Lower lobe of right lung (tissue), 2 donors: ENCODE data around the gene SLC66A2. TPM values are rescaled to one million over a fixed set of nuclear protein-coding genes. Genes with fewer than 3 reads are reported as not detected.

ENCODE experiments used
- ATAC-seq, 2 donors: fragments of 200-7000 bp; cut with Tn5 transposase; one replicate each; pipeline ENCODE4 v1.9.1; 2020 to 2022; ENCODE audit warnings: mild to moderate bottlenecking in 2 of 2, moderate library complexity in 2 of 2
- DNase-seq: peaks from one replicate; pipeline ENCODE4 v3.0.0-alpha.2; 2020
- H3K27ac ChIP-seq: fragments of 200-600 bp; one replicate; pipeline ENCODE4 v1.8.0; 2022
- H3K27me3 ChIP-seq: fragments of 200-600 bp; one replicate; pipeline ENCODE4 v1.8.0; 2022; ENCODE audit warnings: low read depth
- H3K36me3 ChIP-seq: fragments of 200-600 bp; one replicate; pipeline ENCODE4 v1.8.0; 2022; ENCODE audit warnings: mild to moderate bottlenecking
- H3K4me1 ChIP-seq: fragments of 200-600 bp; one replicate; pipeline ENCODE4 v1.8.0; 2022
- H3K4me3 ChIP-seq: fragments of 200-600 bp; one replicate; pipeline ENCODE4 v1.8.0; 2022; ENCODE audit warnings: mild to moderate bottlenecking
- H3K9me3 ChIP-seq: fragments of 200-600 bp; one replicate; pipeline ENCODE4 v1.8.0; 2022
- intact Hi-C: fragments of 100-400 bp; cut with DNase I; formaldehyde crosslinking; loops from one replicate; pipeline ENCODE4 v1.11.0; 2022
- total RNA-seq: library from RNA; stranded (reverse); fragmentation: NEBNext Ultra II Directional; extraction: Animal tissue kit (Norgen Biotek cat#: 25700); gene quantifications from one replicate; pipeline ENCODE4 v1.2.1, GENCODE V29; 2021
- TF ChIP-seq, protein P1 (sequence below): fragments of 200-600 bp; IDR thresholded peaks from one replicate; pipeline ENCODE4 v1.8.0; 2022; ENCODE audit warnings: antibody characterized with exemption, mild to moderate bottlenecking
- donor health status: DM: no; HTN: yes; CAD: no; lungs with severe emphysema.

Gene SLC66A2
- total RNA-seq, 1 donor from 2014 or later = 54.2 TPM

DNA sequence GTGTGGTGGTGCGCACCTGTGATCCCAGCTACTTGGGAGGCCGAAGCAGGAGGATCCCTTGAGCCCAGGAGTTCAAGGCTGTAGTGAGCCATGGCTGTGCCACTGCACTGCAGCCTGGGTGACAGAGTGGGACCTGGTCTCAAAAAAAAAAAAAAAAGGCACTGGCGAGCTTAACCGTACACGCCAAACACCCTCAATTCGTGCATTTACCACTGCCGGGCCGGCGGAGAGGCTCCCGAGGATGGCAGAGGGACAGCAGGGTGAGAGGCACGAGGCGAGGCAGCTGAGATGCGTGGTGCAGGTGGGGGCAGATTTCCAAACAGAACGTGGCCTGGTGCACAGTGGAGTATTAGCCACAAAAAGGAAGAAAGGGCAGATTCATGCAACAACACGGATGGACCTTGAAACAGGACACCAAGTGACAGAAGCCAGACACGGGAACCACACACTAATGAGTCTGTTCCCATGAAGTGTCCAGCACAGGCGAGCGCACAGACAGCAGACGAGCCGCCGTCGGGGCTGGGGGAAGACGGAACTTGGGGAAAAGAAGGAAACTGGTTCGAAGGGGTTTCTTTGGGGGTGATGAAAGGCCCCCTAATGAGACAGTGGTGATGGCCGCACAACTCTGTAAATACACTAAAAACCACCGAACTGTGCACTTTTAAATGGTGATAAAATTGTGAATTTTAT is 27.4 kb downstream of the SLC66A2 start:
- H3K27ac ChIP-seq = no peak overlapping the region
- intact Hi-C loops = no loop called here
- peak; percentile 24 for DNase-seq
- ATAC-seq = no peak
- H3K36me3 ChIP-seq = peaks cover 32% of the 10 kb centered on the region
- H3K27me3 ChIP-seq = no peaks in the 10 kb centered on the region
- peaks cover 8% of the 10 kb centered on the region for H3K4me1 ChIP-seq
- TF ChIP-seq, protein P1, sequence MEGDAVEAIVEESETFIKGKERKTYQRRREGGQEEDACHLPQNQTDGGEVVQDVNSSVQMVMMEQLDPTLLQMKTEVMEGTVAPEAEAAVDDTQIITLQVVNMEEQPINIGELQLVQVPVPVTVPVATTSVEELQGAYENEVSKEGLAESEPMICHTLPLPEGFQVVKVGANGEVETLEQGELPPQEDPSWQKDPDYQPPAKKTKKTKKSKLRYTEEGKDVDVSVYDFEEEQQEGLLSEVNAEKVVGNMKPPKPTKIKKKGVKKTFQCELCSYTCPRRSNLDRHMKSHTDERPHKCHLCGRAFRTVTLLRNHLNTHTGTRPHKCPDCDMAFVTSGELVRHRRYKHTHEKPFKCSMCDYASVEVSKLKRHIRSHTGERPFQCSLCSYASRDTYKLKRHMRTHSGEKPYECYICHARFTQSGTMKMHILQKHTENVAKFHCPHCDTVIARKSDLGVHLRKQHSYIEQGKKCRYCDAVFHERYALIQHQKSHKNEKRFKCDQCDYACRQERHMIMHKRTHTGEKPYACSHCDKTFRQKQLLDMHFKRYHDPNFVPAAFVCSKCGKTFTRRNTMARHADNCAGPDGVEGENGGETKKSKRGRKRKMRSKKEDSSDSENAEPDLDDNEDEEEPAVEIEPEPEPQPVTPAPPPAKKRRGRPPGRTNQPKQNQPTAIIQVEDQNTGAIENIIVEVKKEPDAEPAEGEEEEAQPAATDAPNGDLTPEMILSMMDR = no peak
- H3K4me3 ChIP-seq = no peak overlapping the region
- peaks cover 2% of the 10 kb centered on the region for H3K9me3 ChIP-seq

DNA sequence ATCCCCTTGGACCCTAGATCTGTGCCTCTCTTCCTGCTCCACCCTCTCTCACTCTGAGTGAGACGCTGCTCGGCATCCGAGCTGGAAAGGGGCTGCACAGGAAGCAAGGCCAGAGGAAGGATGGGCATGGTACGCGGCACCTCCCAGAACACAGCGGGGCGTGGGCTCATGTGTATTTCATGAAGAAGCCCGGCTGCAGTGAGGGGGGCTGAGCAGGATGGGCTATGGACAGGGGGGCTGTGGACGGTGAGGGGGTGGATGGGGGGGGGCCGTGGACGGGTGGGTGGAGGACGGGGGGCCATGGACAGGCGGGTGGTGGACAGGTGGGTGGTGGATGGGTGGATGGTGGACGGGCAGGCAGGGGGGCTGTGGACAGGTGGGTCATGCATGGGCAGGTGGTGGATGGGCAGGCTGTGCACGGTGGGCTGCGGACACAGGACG is 28.5 kb downstream of the SLC66A2 start:
- ATAC-seq = no peak
- Histone ChIP-seq H3K27ac (no peak overlapping the region), H3K9me3 (no peaks in the 10 kb centered on the region), H3K36me3 (peaks cover 33% of the 10 kb centered on the region), H3K4me3 (no peak overlapping the region), H3K4me1 (peaks cover 8% of the 10 kb centered on the region), H3K27me3 (no peaks in the 10 kb centered on the region)
- peak; percentile 37 for DNase-seq
- intact Hi-C loops = no loop called here
- TF ChIP-seq, protein P1 = no peak

DNA sequence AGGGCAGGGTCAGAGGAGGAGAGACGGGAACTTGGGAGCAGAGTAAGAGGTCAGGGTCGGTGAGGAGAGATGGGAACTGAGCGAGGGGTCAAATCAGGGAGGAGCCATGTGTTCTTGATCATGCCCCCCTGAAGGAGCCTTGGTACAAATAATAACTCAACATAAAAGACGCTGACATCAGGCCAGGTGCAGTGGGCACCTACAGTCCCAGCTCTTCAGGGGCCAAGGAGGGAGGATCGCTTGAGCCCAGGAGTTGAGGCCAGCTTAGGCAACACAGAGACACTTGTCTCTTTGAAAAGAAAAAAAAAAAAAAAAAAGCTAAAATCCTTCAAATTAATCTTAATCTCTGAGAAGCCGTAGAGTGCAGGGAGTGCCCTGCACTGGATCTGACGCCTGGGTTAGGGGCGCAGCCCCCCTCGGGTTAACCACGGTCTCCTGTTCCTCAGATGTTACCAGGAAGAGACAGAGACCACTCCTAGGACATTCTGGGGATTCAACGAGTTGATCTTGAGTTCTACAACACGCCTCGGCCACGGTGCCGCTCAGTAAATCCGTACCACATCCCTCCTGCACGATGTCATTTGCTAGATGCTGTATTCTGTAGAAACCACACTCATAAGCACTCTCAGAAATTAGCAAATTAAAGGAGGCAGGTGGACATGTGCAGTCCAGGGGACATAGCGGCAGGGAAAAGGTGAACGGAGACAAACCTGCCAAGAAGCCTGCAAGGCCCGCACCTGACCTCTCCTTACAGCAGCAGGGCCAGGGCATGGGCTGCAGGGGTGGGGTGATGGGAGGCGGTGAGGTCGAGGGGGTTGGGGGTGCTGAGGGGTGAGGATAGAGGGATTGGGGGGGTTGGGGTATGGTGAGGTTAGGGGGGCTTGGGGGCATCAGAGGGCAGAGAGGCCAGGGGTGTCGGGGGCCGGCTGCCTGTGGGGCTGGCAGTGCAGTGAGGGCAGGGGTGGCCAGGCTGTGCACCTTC is 29.2 kb downstream of the SLC66A2 start:
- TF ChIP-seq, protein P1 = no peak
- H3K27me3 ChIP-seq = no peaks in the 10 kb centered on the region
- no peaks in the 10 kb centered on the region for H3K9me3 ChIP-seq
- no peak overlapping the region for H3K4me3 ChIP-seq
- H3K27ac ChIP-seq = no peak overlapping the region
- DNase-seq = peak; percentile 18
- ATAC-seq = no peak
- H3K36me3 ChIP-seq = peaks cover 32% of the 10 kb centered on the region
- intact Hi-C loops = no loop called here
- H3K4me1 ChIP-seq = peaks cover 8% of the 10 kb centered on the region

DNA sequence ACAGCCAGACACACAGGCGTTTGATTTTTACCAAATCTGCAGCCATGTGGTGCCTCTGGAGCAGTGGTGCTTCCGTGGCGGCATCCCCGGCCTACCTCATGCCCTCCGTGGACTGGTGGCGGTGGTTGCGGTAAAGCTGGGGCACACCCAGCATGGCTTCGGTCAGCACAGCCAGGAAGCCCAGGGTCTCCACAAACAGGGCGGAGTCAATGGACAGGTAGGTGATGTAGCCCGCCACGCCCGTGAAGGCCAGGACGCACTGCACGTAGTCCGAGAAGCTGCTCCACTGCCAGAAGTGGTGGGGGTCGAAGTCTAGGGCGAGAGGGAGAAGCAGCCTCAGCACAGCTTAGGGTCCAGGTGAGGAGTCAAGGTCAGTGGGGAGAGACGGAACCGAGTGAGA is 32.4 kb downstream of the SLC66A2 start:
- ATAC-seq (no peak), DNase-seq (peak; percentile 37)
- Histone ChIP-seq H3K9me3 (no peaks in the 10 kb centered on the region), H3K36me3 (peaks cover 44% of the 10 kb centered on the region), H3K4me1 (no peaks in the 10 kb centered on the region), H3K27me3 (no peaks in the 10 kb centered on the region), H3K27ac (no peak overlapping the region), H3K4me3 (no peak overlapping the region)
- TF ChIP-seq, protein P1 = no peak
- intact Hi-C loops = no loop called here

DNA sequence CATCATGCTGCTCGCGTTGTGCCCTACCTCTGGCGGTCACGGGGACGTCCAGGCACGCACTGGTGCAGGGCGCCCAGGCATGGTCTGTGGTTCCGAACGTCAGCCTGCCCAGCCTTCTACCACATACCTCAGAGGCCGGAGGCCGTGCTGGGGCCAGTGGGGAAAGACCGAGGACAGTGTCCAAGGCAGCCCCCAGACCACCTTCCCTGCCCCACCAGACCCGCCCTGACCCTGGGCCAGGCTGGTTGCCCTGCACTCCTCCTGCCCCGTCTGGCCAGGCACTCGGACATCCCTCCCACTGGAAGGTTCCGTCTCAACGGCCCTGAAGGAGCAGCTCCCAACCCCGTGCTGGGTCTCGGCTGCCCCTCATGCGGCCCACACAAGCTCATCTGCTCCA is 32.8 kb downstream of the SLC66A2 start:
- no peaks in the 10 kb centered on the region for H3K4me1 ChIP-seq
- peaks cover 44% of the 10 kb centered on the region for H3K36me3 ChIP-seq
- peak; percentile 34 for DNase-seq
- H3K27ac ChIP-seq = no peak overlapping the region
- intact Hi-C loops = no loop called here
- ATAC-seq = no peak
- no peaks in the 10 kb centered on the region for H3K27me3 ChIP-seq
- no peaks in the 10 kb centered on the region for H3K9me3 ChIP-seq
- no peak overlapping the region for H3K4me3 ChIP-seq
- TF ChIP-seq, protein P1 = no peak
